Endothelial cell of umbilical vein (primary cell): ENCODE results near the gene UQCC2. TPM values are rescaled to one million over a fixed set of nuclear protein-coding genes. Genes with fewer than 3 reads are reported as not detected.

ENCODE experiments used
- BruUV-seq: library from RNA; stranded (reverse); fragments of 400-500 nt; replicated peaks from 2 replicates; lab custom pipeline; 2021; lab: Mats Ljungman, UMichigan
- CTCF ChIA-PET: fragments of 300-600, 350-600 bp; sonication (Branson Sonifier 250); formaldehyde crosslinking; loops from one replicate; lab custom pipeline; 2021; ENCODE audit warnings: antibody characterized with exemption, inconsistent platforms; lab: Charles Lee
- POLR2A ChIA-PET: fragments of 300-600, 350-600 bp; sonication (Branson Sonifier 250); formaldehyde crosslinking; loops from one replicate; lab custom pipeline; 2021; ENCODE audit warnings: antibody characterized with exemption, inconsistent platforms; lab: Charles Lee
- DNase-seq: peaks from one replicate; pipeline ENCODE4 v3.0.0-alpha.2; 2011; ENCODE audit warnings: low read depth, low spot score
- FAIRE-seq: peaks from 2 replicates; lab custom pipeline; 2011; peaks lifted over from hg19 to GRCh38; lab: Jason Lieb, UNC
- H2AFZ ChIP-seq: 2 replicates; pipeline ENCODE4 v1.6.0; 2012; ENCODE audit warnings: low read depth, low read length, control low read depth, inconsistent platforms
- H3K27ac ChIP-seq: 2 replicates; pipeline ENCODE4 v1.5.1; 2011; ENCODE audit warnings: low read depth, mild to moderate bottlenecking, control low read depth, low read length, moderate library complexity; ENCODE audit not compliant: insufficient read depth
- H3K27me3 ChIP-seq, 2 experiments: 2 replicates each; pipeline versions ENCODE4 v1.6.0 to v1.6.1; 2011; ENCODE audit warnings: low read length in 2 of 2, mixed read lengths in 1 of 2; ENCODE audit not compliant: control insufficient read depth in 2 of 2, insufficient read depth in 2 of 2
- H3K36me3 ChIP-seq, 2 experiments: 2 replicates in 1 of 2; 3 replicates in 1 of 2; pipeline ENCODE4 v1.5.1; 2011; ENCODE audit warnings: low read length in 2 of 2, mild to moderate bottlenecking in 1 of 2, moderate library complexity in 1 of 2; ENCODE audit not compliant: control insufficient read depth in 2 of 2, insufficient read depth in 2 of 2; ENCODE audit errors: extremely low read depth in 1 of 2
- H3K4me1 ChIP-seq: 3 replicates; pipeline ENCODE4 v1.5.1; 2011; ENCODE audit warnings: mild to moderate bottlenecking, low read length; ENCODE audit not compliant: control insufficient read depth, insufficient read depth; ENCODE audit errors: extremely low read depth
- H3K4me2 ChIP-seq: 2 replicates; pipeline ENCODE4 v1.6.1; 2011; ENCODE audit warnings: low read length, control low read depth, mixed read lengths; ENCODE audit not compliant: insufficient read depth
- H3K4me3 ChIP-seq, 3 experiments: fragments of 200-600 bp in 1 of 3; sonication (generic), shearing (Covaris generic) in 1 of 3; replicated peaks in 1 of 3; 2 replicates each; pipeline ENCODE4 v1.5.1; 2011 to 2016; ENCODE audit warnings: control low read depth in 3 of 3, low read length in 3 of 3, mild to moderate bottlenecking in 2 of 3, inconsistent platforms in 1 of 3, low read depth in 1 of 3, moderate library complexity in 1 of 3; ENCODE audit not compliant: insufficient read depth in 1 of 3
- H3K79me2 ChIP-seq: 2 replicates; pipeline ENCODE4 v1.6.0; 2012; ENCODE audit warnings: low read length, inconsistent platforms; ENCODE audit not compliant: control insufficient read depth, insufficient read depth
- H3K9ac ChIP-seq: replicated peaks from 2 replicates; pipeline ENCODE3; 2011; ENCODE audit warnings: low read length, control low read depth; ENCODE audit not compliant: insufficient read depth; ENCODE audit errors: extremely low read depth
- H3K9me1 ChIP-seq: replicated peaks from 3 replicates; pipeline ENCODE4 v1.6.0; 2011; ENCODE audit warnings: mild to moderate bottlenecking, low read length; ENCODE audit not compliant: control insufficient read depth, insufficient read depth; ENCODE audit errors: extremely low read depth
- H3K9me3 ChIP-seq: replicated peaks from 2 replicates; pipeline ENCODE4 v1.5.1; 2012; ENCODE audit warnings: low read length, inconsistent platforms; ENCODE audit not compliant: control insufficient read depth, insufficient read depth
- H4K20me1 ChIP-seq: replicated peaks from 2 replicates; pipeline ENCODE3; 2011; ENCODE audit warnings: mild to moderate bottlenecking, low read length; ENCODE audit not compliant: control insufficient read depth, insufficient read depth; ENCODE audit errors: extremely low read depth
- FOS ChIP-seq: IDR thresholded peaks from 2 replicates; pipeline ENCODE4 v1.6.1; 2011; ENCODE audit warnings: mild to moderate bottlenecking, low read length, moderate library complexity, borderline replicate concordance; ENCODE audit not compliant: insufficient read depth
- GATA2 ChIP-seq: IDR thresholded peaks from 2 replicates; pipeline ENCODE4 v1.7.0; 2011; ENCODE audit warnings: low read depth, mild to moderate bottlenecking, moderate library complexity, mixed read lengths, low read length; ENCODE audit not compliant: insufficient read length, insufficient read depth
- MYC ChIP-seq: IDR thresholded peaks from one replicate; pipeline ENCODE4 v1.6.1; 2011; ENCODE audit warnings: mild to moderate bottlenecking, low read depth, low read length
- POLR2A ChIP-seq: IDR thresholded peaks from 2 replicates; pipeline ENCODE4 v1.6.1; 2012; ENCODE audit warnings: low read depth, mild to moderate bottlenecking, control low read depth, low read length
- POLR2AphosphoS5 ChIP-seq: IDR thresholded peaks from 2 replicates; pipeline ENCODE4 v1.6.1; 2012; ENCODE audit warnings: low read depth, mild to moderate bottlenecking, control low read depth, low read length, moderate library complexity; ENCODE audit not compliant: insufficient read depth
- dilution Hi-C: fragments of 300-500 bp; cut with MboI; formaldehyde crosslinking; loops from one replicate; pipeline ENCODE4 v1.15.0; 2019; ENCODE audit warnings: low sequenced_read_pairs; ENCODE audit not compliant: extremely low pct_ligation_motif_present
- intact Hi-C: fragments of 100-400 bp; cut with micrococcal nuclease; formaldehyde crosslinking; loops from one replicate; pipeline ENCODE4 v1.10.0; 2022
- polyA plus RNA-seq, 4 experiments: library from polyadenylated mRNA; depleted of rRNA in 3 of 4; stranded (reverse) in 3 of 4; unstranded in 1 of 4; fragments of >200 nt; gene quantifications; 2 replicates each; pipeline versions ENCODE4 v1.2.1 to v1.2.3, GENCODE V29; 2011 to 2012; ENCODE audit warnings: missing spikeins in 1 of 4
- total RNA-seq: library from RNA; stranded (reverse); gene quantifications from 2 replicates; pipeline ENCODE4 v1.2.3, GENCODE V29; 2021
- TF ChIP-seq, protein P1 (sequence below): IDR thresholded peaks from 2 replicates; pipeline ENCODE4 v1.6.1; 2011; ENCODE audit not compliant: insufficient read depth, insufficient read length

The UQCC2 gene
- total and polyA plus RNA-seq, 2 donors (not counting 3 experiments of a cell fraction or from before 2014, with no cell fraction given) = 46.3 to 95.3 TPM

DNA sequence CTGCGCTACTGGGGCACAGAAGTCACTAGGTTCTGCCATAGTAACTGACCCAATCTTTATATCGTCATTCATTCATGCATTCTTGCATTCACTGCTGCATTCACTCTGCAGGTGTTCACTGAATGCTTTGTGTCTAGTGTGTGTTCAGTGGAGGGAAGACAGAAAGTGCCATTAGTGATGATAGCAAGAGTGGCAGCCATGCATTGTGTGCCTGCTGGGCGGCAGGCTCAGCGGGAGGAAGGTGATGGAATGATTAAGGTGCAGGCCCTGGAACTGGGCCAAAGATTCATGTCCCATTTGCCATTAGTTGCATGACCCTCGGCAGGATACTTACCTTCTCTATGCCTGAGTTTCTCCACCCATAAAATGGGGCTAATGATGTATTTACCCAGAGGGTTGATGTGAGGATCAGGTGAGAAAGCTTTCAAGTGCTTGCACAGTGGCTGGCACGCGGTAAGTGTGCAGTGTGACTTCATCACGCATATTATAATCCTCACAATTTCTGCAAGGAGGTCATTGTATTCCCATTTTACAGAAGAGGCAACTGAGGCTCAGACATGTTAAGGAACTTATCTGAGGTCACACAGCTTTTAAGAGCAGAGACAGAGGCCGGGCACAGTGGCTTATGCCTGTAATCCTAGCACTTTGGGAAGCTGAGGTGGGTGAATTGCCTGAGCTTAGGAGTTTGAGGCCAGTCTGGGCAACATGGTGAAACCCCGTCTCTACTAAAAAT is 50.2 kb downstream of the UQCC2 start:
- no peak for FAIRE-seq

DNA sequence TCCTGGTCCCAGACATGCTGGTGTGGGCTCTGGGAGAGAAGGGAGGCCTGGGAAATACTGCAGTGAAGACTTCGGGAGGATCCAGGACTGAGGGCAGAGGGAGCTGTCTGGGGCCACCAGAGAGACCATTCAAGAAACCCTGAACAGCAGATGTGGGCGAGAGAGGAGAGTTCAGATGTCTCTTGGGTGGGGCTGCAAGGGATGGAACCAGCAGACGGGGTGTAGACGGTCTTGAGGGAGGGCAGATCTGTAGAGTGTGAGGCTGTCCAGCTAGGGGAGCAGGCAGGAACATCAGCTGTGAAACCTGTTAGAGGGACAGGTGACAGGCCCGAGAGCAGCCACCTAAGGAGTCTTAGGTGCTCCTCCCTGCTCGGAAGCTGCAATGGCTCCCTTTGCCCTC is 51.5 kb downstream of the UQCC2 start:
- ChIA-PET CTCF (no interaction called here), POLR2A (no interaction called here)
- no peak for FAIRE-seq

More for the DNA sequence above, 50.2 kb downstream of the UQCC2 start:
- H2AFZ ChIP-seq = no peak overlapping the region
- H3K9me3 ChIP-seq = no peaks in the 10 kb centered on the region
- dilution Hi-C loops (no loop called here), intact Hi-C loops (no loop called here)
- no peak overlapping the region for H3K27ac ChIP-seq
- ChIA-PET CTCF (interaction anchor here (1.0 kb wide), 1 partner anchor 71 kb away, joined by 4 read pairs; no protein-coding TSS in a partner anchor), POLR2A (no interaction called here)
- no peak overlapping the region for H3K4me3 ChIP-seq
- H3K27me3 ChIP-seq = no peaks in the 10 kb centered on the region
- no peaks in the 10 kb centered on the region for H3K79me2 ChIP-seq
- H4K20me1 ChIP-seq = no peaks in the 10 kb centered on the region
- H3K9me1 ChIP-seq = no peaks in the 10 kb centered on the region
- no TSS peak for BruUV-seq
- no peak overlapping the region for H3K9ac ChIP-seq
- H3K4me2 ChIP-seq = no peak overlapping the region
- H3K4me1 ChIP-seq = no peaks in the 10 kb centered on the region
- H3K36me3 ChIP-seq = peaks cover 0 to 18% of the 10 kb centered on the region in 2 experiments
- no peak for DNase-seq
- no peak for TF ChIP-seq MYC
- no peak for TF ChIP-seq GATA2
- TF ChIP-seq, protein P1, sequence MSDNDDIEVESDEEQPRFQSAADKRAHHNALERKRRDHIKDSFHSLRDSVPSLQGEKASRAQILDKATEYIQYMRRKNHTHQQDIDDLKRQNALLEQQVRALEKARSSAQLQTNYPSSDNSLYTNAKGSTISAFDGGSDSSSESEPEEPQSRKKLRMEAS = no peak
- no peak for TF ChIP-seq POLR2AphosphoS5

More for the DNA sequence above, 51.5 kb downstream of the UQCC2 start:
- no peaks in the 10 kb centered on the region for H3K9me3 ChIP-seq
- no peak for DNase-seq
- intact Hi-C loops (no loop called here), dilution Hi-C loops (no loop called here)
- no peak overlapping the region for H3K4me2 ChIP-seq
- H3K27me3 ChIP-seq = no peaks in the 10 kb centered on the region
- H3K9me1 ChIP-seq = no peaks in the 10 kb centered on the region
- no peaks in the 10 kb centered on the region for H3K79me2 ChIP-seq
- no peak overlapping the region for H2AFZ ChIP-seq
- no peaks in the 10 kb centered on the region for H3K4me1 ChIP-seq
- no peak overlapping the region for H3K9ac ChIP-seq
- no peak overlapping the region for H3K4me3 ChIP-seq
- H3K27ac ChIP-seq = no peak overlapping the region
- peaks cover 0 to 16% of the 10 kb centered on the region in 2 experiments for H3K36me3 ChIP-seq
- H4K20me1 ChIP-seq = no peaks in the 10 kb centered on the region
- no peak for TF ChIP-seq POLR2AphosphoS5
- TF ChIP-seq, protein P1 = no peak
- no peak for TF ChIP-seq POLR2A
- no peak for TF ChIP-seq MYC
- TF ChIP-seq FOS = no peak
- no TSS peak for BruUV-seq
